Common myeloid progenitor, CD34-positive (primary cell): Measurements from ENCODE around the gene CAMTA1.

Source experiments
- CTCF ChIA-PET: fragments of 350-600 bp; sonication (Branson Sonifier 250); formaldehyde crosslinking; loops from one replicate; lab custom pipeline; 2021; ENCODE audit warnings: antibody characterized with exemption; lab: Charles Lee
- POLR2A ChIA-PET: fragments of 350-600 bp; sonication (Branson Sonifier 250); formaldehyde crosslinking; loops from one replicate; lab custom pipeline; 2021; ENCODE audit warnings: antibody characterized with exemption; lab: Charles Lee
- DNase-seq, 3 donors: peaks; one replicate each; pipeline versions ENCODE4 v3.0.0 to v3.0.0-alpha.2; 2013
- H3K27ac ChIP-seq, 2 experiments: 1 replicate in 1 of 2; 2 replicates in 1 of 2; pipeline ENCODE4 v1.7.0; 2013; ENCODE audit warnings: inconsistent platforms in 2 of 2, low read length in 2 of 2, mild to moderate bottlenecking in 2 of 2, low read depth in 1 of 2, moderate library complexity in 1 of 2; ENCODE audit not compliant: severe bottlenecking in 2 of 2, insufficient read depth in 1 of 2, poor library complexity in 1 of 2
- H3K27me3 ChIP-seq, 5 experiments: replicated peaks in 2 of 5; 1 replicate in 3 of 5; 2 replicates in 2 of 5; pipeline versions ENCODE4 v1.6.1 to v1.7.0; 2013; ENCODE audit warnings: low read length in 4 of 5, mild to moderate bottlenecking in 2 of 5, moderate library complexity in 2 of 5, inconsistent platforms in 1 of 5; ENCODE audit not compliant: insufficient read depth in 5 of 5, control insufficient read depth in 4 of 5
- H3K36me3 ChIP-seq, 4 experiments: 1 replicate in 2 of 4; 2 replicates in 2 of 4; pipeline versions ENCODE4 v1.6.1 to v1.7.0; 2013; ENCODE audit warnings: low read length in 3 of 4, control low read depth in 1 of 4, mild to moderate bottlenecking in 1 of 4; ENCODE audit not compliant: control insufficient read depth in 4 of 4, insufficient read depth in 4 of 4
- H3K4me1 ChIP-seq, 4 experiments: 1 replicate in 3 of 4; 2 replicates in 1 of 4; pipeline versions ENCODE4 v1.6.1 to v1.7.1; 2013; ENCODE audit warnings: low read length in 3 of 4, mild to moderate bottlenecking in 3 of 4, control low read depth in 1 of 4, inconsistent platforms in 1 of 4, moderate library complexity in 1 of 4; ENCODE audit not compliant: control insufficient read depth in 4 of 4, insufficient read depth in 4 of 4; ENCODE audit errors: control extremely low read depth in 1 of 4
- H3K4me3 ChIP-seq, 7 experiments: 1 replicate in 4 of 7; 2 replicates in 3 of 7; pipeline versions ENCODE4 v1.5.1 to v1.7.0; 2013; ENCODE audit warnings: mild to moderate bottlenecking in 7 of 7, low read length in 6 of 7, moderate library complexity in 6 of 7, inconsistent platforms in 2 of 7, low read depth in 2 of 7, control low read depth in 1 of 7; ENCODE audit not compliant: insufficient read depth in 4 of 7, control insufficient read depth in 1 of 7; ENCODE audit errors: extremely low read depth in 1 of 7
- H3K9me3 ChIP-seq, 5 experiments: 1 replicate in 4 of 5; 2 replicates in 1 of 5; pipeline versions ENCODE4 v1.6.1 to v1.7.1; 2013; ENCODE audit warnings: low read length in 4 of 5, mild to moderate bottlenecking in 2 of 5, inconsistent platforms in 1 of 5, low read depth in 1 of 5, moderate library complexity in 1 of 5; ENCODE audit not compliant: control insufficient read depth in 4 of 5, insufficient read depth in 2 of 5; ENCODE audit errors: control extremely low read depth in 1 of 5
- WGBS: methylation state at CpG from one replicate; pipeline ENCODE4 v1.1.5; 2013; ENCODE audit not compliant: insufficient coverage; 5-methylcytosine and 5-hydroxymethylcytosine counted together

The CAMTA1 gene

DNA sequence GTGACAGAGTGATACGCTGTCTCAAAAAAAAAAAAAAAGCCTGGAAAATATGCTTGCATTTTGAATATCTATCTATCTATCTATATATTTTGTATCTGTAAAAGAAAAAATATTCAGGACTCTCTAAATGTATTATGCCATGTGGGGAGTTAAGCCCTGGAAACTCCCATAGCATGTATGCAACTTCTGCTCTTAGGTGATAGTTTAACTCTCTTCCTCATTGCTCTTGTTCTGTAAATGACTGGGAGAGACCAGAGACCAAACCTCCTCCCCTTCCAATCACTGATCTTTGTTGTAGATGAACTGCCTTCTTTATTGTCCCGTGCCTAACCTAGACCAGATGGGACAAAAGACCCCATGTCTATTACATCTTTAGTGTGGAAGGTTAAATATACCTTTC is 37.6 kb upstream of the CAMTA1 start:
- peaks cover 4 to 38% (median 20%) of the 10 kb centered on the region in 4 experiments for H3K4me1 ChIP-seq
- CTCF ChIA-PET: interaction anchor here (0.5 kb wide), 1 partner anchor 35 kb away, joined by 4 read pairs; no protein-coding TSS in a partner anchor

GRCh38 chr1:6750490-6750889 is 34.8 kb upstream of the CAMTA1 start:
- Histone ChIP-seq H3K27ac (no peak overlapping the region), H3K4me1 (peaks cover 0 to 15% (median 3%) of the 10 kb centered on the region in 4 experiments), H3K27me3 (no peaks in the 10 kb centered on the region), H3K36me3 (no peaks in the 10 kb centered on the region), H3K4me3 (no peak overlapping the region), H3K9me3 (peaks cover 0 to 6% (median 0%) of the 10 kb centered on the region in 5 experiments)
- CTCF ChIA-PET: interaction anchor here (0.7 kb wide), 2 partner anchors 20 to 703 kb away, joined by 3 read pairs; no protein-coding TSS in a partner anchor
- no peak for DNase-seq
- POLR2A ChIA-PET: no interaction called here
- 100% methylated on average over 4 of the region's 4 CpGs for WGBS

More for the DNA sequence above, 37.6 kb upstream of the CAMTA1 start:
- Histone ChIP-seq H3K4me3 (no peak overlapping the region), H3K36me3 (no peaks in the 10 kb centered on the region), H3K9me3 (peaks cover 0 to 6% (median 0%) of the 10 kb centered on the region in 5 experiments), H3K27ac (no peak overlapping the region), H3K27me3 (no peaks in the 10 kb centered on the region)
- no peak for DNase-seq
- no CpG with 5 or more reads among the region's 2 CpGs for WGBS
- POLR2A ChIA-PET: no interaction called here

DNA sequence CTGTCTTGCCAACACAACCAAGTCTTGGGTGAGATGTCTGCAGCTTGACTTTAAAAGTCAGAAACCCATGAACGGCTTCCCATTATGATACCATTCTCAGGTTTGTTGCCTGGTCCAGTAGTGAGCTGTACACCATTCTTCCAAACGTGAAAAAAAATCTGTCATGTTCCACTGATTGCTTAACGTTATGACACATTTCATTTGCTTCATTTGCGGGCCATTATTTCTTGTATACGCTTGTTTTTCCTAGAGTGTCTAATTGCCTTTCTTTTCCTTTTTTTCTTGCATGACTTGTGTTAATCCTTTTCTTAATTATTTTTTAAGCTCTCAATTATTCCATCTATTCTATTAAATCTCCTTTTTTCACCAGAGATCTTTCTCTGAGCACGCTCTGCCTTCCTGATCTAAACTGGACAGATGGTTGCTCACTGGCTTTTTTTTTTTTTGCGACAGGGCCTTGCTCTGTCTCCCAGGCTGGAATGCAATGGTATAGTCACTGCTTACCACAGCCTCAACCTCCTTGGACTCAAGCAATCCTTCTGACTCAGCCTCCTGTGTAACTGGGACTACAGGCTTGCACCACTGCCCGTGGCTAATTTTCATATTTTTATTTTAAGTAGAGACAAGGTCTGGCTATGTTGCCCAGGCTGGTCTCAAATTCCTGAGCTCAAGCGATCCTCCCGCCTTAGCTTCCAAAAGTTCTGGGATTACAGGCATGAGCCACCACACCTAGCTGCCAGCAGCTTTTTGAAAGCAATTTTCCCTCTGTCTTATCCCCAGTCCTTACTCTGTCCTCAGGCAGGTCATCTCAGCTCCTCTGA is 31.7 kb upstream of the CAMTA1 start:
- ChIA-PET POLR2A (no interaction called here), CTCF (no interaction called here)
- H3K9me3 ChIP-seq: peaks cover 0 to 2% (median 0%) of the 10 kb centered on the region in 5 experiments
- no peak for DNase-seq
- peaks cover 0 to 11% (median 3%) of the 10 kb centered on the region in 4 experiments for H3K4me1 ChIP-seq
- 92% methylated on average over 10 of the region's 10 CpGs for WGBS
- no peaks in the 10 kb centered on the region for H3K27me3 ChIP-seq
- no peaks in the 10 kb centered on the region for H3K36me3 ChIP-seq
- H3K27ac ChIP-seq: no peak overlapping the region
- no peak overlapping the region for H3K4me3 ChIP-seq

- no peak for DNase-seq
- Histone ChIP-seq H3K4me1 (peaks cover 0 to 8% (median 3%) of the 10 kb centered on the region in 4 experiments), H3K36me3 (no peaks in the 10 kb centered on the region), H3K27ac (no peak overlapping the region), H3K4me3 (no peak overlapping the region), H3K27me3 (no peaks in the 10 kb centered on the region), H3K9me3 (no peaks in the 10 kb centered on the region)
- CTCF ChIA-PET: interaction anchor here (1.1 to 1.3 kb wide), 2 partner anchors 11 to 13 kb away, joined by 3 read pairs; no protein-coding TSS in a partner anchor
- POLR2A ChIA-PET: no interaction called here
- WGBS: 83% methylated on average over 1 of the region's 1 CpG
Observed at GRCh38 chr1:6756457-6756856, 28.8 kb upstream of the CAMTA1 start.

GRCh38 chr1:6757719-6758435 is 27.4 kb upstream of the CAMTA1 start:
- ChIA-PET POLR2A (no interaction called here), CTCF (no interaction called here)
- H3K9me3 ChIP-seq: no peaks in the 10 kb centered on the region
- no peak overlapping the region for H3K4me3 ChIP-seq
- DNase-seq: no peak
- no peaks in the 10 kb centered on the region for H3K36me3 ChIP-seq
- H3K4me1 ChIP-seq: no peaks in the 10 kb centered on the region
- 87% methylated on average over 18 of the region's 25 CpGs for WGBS
- H3K27ac ChIP-seq: no peak overlapping the region
- H3K27me3 ChIP-seq: no peaks in the 10 kb centered on the region

DNA sequence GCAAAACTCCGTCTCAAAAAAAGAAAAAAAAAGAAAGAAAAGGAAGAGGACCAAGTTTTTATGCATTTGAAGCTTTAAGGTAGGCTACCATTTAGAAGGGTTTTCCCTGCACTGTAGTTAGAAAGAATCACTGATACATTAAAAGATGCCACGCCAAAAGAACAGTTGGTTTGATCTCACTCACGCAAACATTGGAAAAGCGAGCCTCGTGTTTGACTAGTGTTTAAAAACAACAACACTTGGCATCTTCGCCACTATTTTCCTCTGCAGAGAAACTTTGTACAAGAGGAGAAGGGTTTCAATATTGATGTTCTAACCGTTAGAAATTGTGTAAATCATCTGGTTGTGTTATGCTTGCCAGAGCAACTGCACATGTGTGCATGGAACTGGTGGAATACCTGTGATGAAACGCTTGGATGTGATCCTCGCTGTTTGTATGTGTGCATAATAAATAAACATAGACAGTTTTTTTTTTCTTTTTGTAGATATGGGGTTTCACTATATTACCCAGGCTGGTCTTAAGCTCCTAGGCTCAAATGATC is 24.0 kb upstream of the CAMTA1 start:
- Histone ChIP-seq H3K27ac (no peak overlapping the region), H3K27me3 (no peaks in the 10 kb centered on the region), H3K4me3 (no peak overlapping the region), H3K9me3 (no peaks in the 10 kb centered on the region), H3K4me1 (no peaks in the 10 kb centered on the region), H3K36me3 (no peaks in the 10 kb centered on the region)
- POLR2A ChIA-PET: interaction anchor here (0.6 kb wide), 1 partner anchor 11 kb away, joined by 3 read pairs; no protein-coding TSS in a partner anchor
- 87% methylated on average over 7 of the region's 9 CpGs for WGBS
- no peak for DNase-seq
- CTCF ChIA-PET: no interaction called here
